K562 (cell line): Measurements from ENCODE around the gene SELENOT. TPM values are rescaled to one million over a fixed set of nuclear protein-coding genes. Genes with fewer than 3 reads are reported as not detected.

Experiments
- CBFA2T3 ChIP-seq: fragments of 450-650 bp; IDR thresholded peaks from 2 replicates; pipeline ENCODE4 v1.6.1; 2017
- ETV1 ChIP-seq: fragments of 450-650 bp; conservative IDR thresholded peaks from 2 replicates; pipeline ENCODE4 v1.6.1; 2016; ENCODE audit warnings: missing genetic modification characterization, control low read depth, low read depth, missing compliant biosample characterization
- EWSR1 ChIP-seq: fragments of 450-650 bp; IDR thresholded peaks from 2 replicates; pipeline ENCODE4 v1.6.1; 2018; ENCODE audit warnings: borderline replicate concordance, mild to moderate bottlenecking, low read depth, moderate library complexity; ENCODE audit not compliant: partially characterized antibody
- GTF2E2 ChIP-seq: fragments of 200-800 bp; sonication (Bioruptor generic); IDR thresholded peaks from 2 replicates; pipeline ENCODE4 v1.6.1; 2016; ENCODE audit warnings: missing genetic modification characterization, missing compliant biosample characterization
- HDAC2 ChIP-seq: fragments of 450-650 bp; IDR thresholded peaks from 2 replicates; pipeline ENCODE4 v1.6.1; 2016; ENCODE audit warnings: mild to moderate bottlenecking
- HNRNPH1 ChIP-seq: fragments of 200-400 bp; formaldehyde crosslinking; optimal IDR thresholded peaks from 2 replicates; pipeline ENCODE3; 2017; ENCODE audit warnings: low read depth, mild to moderate bottlenecking, low read length, moderate library complexity
- SNIP1 ChIP-seq: fragments of 450-650 bp; IDR thresholded peaks from 2 replicates; pipeline ENCODE4 v1.7.1; 2017; ENCODE audit warnings: low read depth, mild to moderate bottlenecking
- SRF ChIP-seq, 2 experiments: fragments of 250-450, 450-650 bp in 1 of 2; sonication (Bioruptor Pico) in 1 of 2; sonication (generic) in 1 of 2; formaldehyde crosslinking; IDR thresholded peaks; 2 replicates each; pipeline versions ENCODE4 v1.5.0 to v1.5.1; 2020 to 2022; ENCODE audit warnings: mild to moderate bottlenecking in 1 of 2, missing genetic modification reagents in 1 of 2
- ZNF507 ChIP-seq: conservative IDR thresholded peaks from 2 replicates; pipeline ENCODE4 v1.6.1; 2017; ENCODE audit warnings: missing genetic modification characterization, missing compliant biosample characterization
- polyA plus RNA-seq, 8 experiments: library from polyadenylated mRNA; depleted of rRNA in 4 of 8; stranded (reverse) in 5 of 8; unstranded in 3 of 8; fragments of >200 nt; fragmentation: Nextera tagmentation in 2 of 8; fragmentation: Illumina TruSeq in 1 of 8; extraction: Ambion mirVana in 2 of 8; extraction: Trizol in 1 of 8; gene quantifications; 2 replicates each; pipeline versions ENCODE4 v1.2.1 to v1.2.3, GENCODE V29; 2011 to 2014; ENCODE audit warnings: inconsistent platforms in 1 of 8, missing spikeins in 1 of 8
- total RNA-seq, 7 experiments: library from RNA; depleted of rRNA in 6 of 7; stranded (reverse); fragments of >200 nt in 6 of 7; fragmentation: Illumina TruSeq in 2 of 7; extraction: Trizol in 2 of 7; gene quantifications; 2 replicates each; pipeline versions ENCODE4 v1.2.1 to v1.2.3, GENCODE V29; 2011 to 2021; ENCODE audit warnings: low replicate concordance in 1 of 7
- TF ChIP-seq, protein P1 (sequence below): fragments of 250-450 bp; sonication (Bioruptor Pico); IDR thresholded peaks from 2 replicates; pipeline ENCODE4 v1.4.0; 2020; ENCODE audit warnings: mild to moderate bottlenecking, moderate library complexity
- TF ChIP-seq, protein P2 (sequence below): fragments of 200-800 bp; sonication (Bioruptor generic); IDR thresholded peaks from 2 replicates; pipeline ENCODE4 v1.6.1; 2016; ENCODE audit warnings: missing genetic modification characterization, missing compliant biosample characterization
- TF ChIP-seq, protein P3 (sequence below): fragments of 250-450 bp; sonication (Bioruptor Pico); IDR thresholded peaks from 2 replicates; pipeline ENCODE4 v1.4.0; 2020

Gene SELENOT
- total and polyA plus RNA-seq, 9 of the 15 experiments (the other 6 are each of a cell fraction or from before 2014, with no cell fraction given) = 33.0 to 411 (median 91.9) TPM

DNA sequence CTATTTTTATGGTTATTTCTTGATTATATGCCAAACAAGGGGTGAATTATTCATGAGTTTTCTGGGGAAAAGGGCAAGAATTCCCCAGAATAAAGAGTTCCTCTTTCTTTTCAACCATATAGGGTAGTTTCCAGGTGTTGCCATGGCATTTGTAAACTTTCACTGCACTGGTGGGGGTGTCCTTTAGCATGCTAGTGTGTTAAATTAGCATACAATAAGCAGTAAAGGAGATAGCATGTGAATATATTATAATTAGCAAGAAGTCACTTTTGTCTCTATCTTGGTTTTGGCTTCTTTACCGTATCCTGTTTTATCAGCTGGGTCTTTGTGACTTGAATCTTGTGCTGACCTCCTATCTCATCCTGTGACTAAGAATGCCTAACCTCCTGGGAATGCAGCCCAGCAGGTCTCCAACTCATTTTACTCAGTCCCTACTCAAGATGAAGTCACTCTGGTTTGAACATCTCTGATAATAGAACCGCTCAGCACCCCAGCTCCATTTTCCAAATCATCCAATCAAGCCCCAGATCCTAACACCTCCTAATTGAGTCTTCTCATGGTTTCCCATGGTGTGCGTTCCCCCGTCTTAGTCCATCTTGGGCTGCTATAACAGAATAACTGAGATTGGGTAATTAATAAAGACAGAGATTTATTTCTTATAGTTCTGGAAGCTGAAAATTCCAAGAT lies 3.4 kb upstream of the SELENOT start (continued):
- TF ChIP-seq, protein P1, sequence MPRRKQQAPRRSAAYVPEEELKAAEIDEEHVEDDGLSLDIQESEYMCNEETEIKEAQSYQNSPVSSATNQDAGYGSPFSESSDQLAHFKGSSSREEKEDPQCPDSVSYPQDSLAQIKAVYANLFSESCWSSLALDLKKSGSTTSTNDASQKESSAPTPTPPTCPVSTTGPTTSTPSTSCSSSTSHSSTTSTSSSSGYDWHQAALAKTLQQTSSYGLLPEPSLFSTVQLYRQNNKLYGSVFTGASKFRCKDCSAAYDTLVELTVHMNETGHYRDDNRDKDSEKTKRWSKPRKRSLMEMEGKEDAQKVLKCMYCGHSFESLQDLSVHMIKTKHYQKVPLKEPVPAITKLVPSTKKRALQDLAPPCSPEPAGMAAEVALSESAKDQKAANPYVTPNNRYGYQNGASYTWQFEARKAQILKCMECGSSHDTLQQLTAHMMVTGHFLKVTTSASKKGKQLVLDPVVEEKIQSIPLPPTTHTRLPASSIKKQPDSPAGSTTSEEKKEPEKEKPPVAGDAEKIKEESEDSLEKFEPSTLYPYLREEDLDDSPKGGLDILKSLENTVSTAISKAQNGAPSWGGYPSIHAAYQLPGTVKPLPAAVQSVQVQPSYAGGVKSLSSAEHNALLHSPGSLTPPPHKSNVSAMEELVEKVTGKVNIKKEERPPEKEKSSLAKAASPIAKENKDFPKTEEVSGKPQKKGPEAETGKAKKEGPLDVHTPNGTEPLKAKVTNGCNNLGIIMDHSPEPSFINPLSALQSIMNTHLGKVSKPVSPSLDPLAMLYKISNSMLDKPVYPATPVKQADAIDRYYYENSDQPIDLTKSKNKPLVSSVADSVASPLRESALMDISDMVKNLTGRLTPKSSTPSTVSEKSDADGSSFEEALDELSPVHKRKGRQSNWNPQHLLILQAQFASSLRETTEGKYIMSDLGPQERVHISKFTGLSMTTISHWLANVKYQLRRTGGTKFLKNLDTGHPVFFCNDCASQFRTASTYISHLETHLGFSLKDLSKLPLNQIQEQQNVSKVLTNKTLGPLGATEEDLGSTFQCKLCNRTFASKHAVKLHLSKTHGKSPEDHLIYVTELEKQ = 0 out of 2 replicates have a peak, but pooled peaks have one; percentile 64
- TF ChIP-seq EWSR1 = no peak
- 0 out of 2 replicates have a peak, but pooled peaks have one; percentile 8 for TF ChIP-seq GTF2E2 (tag)
- no peak for TF ChIP-seq HNRNPH1
- no peak for TF ChIP-seq ZNF507 (tag)
- TF ChIP-seq HDAC2 = 0 out of 2 replicates have a peak, but pooled peaks have one; percentile 45
- TF ChIP-seq SRF (CRISPR knock-in tag; IDR thresholded peaks at IDR 0.05) = peak in 1 of 2 experiments; percentile 70; a peak in 1 of 4 replicates
- no peak for TF ChIP-seq ETV1 (tag)
- no peak for TF ChIP-seq SNIP1
- TF ChIP-seq, protein P2, sequence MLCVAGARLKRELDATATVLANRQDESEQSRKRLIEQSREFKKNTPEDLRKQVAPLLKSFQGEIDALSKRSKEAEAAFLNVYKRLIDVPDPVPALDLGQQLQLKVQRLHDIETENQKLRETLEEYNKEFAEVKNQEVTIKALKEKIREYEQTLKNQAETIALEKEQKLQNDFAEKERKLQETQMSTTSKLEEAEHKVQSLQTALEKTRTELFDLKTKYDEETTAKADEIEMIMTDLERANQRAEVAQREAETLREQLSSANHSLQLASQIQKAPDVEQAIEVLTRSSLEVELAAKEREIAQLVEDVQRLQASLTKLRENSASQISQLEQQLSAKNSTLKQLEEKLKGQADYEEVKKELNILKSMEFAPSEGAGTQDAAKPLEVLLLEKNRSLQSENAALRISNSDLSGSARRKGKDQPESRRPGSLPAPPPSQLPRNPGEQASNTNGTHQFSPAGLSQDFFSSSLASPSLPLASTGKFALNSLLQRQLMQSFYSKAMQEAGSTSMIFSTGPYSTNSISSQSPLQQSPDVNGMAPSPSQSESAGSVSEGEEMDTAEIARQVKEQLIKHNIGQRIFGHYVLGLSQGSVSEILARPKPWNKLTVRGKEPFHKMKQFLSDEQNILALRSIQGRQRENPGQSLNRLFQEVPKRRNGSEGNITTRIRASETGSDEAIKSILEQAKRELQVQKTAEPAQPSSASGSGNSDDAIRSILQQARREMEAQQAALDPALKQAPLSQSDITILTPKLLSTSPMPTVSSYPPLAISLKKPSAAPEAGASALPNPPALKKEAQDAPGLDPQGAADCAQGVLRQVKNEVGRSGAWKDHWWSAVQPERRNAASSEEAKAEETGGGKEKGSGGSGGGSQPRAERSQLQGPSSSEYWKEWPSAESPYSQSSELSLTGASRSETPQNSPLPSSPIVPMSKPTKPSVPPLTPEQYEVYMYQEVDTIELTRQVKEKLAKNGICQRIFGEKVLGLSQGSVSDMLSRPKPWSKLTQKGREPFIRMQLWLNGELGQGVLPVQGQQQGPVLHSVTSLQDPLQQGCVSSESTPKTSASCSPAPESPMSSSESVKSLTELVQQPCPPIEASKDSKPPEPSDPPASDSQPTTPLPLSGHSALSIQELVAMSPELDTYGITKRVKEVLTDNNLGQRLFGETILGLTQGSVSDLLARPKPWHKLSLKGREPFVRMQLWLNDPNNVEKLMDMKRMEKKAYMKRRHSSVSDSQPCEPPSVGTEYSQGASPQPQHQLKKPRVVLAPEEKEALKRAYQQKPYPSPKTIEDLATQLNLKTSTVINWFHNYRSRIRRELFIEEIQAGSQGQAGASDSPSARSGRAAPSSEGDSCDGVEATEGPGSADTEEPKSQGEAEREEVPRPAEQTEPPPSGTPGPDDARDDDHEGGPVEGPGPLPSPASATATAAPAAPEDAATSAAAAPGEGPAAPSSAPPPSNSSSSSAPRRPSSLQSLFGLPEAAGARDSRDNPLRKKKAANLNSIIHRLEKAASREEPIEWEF = 0 out of 2 replicates have a peak, but pooled peaks have one; percentile 17
- peak; percentile 64; the same call in 1 of the 2 replicates for TF ChIP-seq CBFA2T3
- TF ChIP-seq, protein P3, sequence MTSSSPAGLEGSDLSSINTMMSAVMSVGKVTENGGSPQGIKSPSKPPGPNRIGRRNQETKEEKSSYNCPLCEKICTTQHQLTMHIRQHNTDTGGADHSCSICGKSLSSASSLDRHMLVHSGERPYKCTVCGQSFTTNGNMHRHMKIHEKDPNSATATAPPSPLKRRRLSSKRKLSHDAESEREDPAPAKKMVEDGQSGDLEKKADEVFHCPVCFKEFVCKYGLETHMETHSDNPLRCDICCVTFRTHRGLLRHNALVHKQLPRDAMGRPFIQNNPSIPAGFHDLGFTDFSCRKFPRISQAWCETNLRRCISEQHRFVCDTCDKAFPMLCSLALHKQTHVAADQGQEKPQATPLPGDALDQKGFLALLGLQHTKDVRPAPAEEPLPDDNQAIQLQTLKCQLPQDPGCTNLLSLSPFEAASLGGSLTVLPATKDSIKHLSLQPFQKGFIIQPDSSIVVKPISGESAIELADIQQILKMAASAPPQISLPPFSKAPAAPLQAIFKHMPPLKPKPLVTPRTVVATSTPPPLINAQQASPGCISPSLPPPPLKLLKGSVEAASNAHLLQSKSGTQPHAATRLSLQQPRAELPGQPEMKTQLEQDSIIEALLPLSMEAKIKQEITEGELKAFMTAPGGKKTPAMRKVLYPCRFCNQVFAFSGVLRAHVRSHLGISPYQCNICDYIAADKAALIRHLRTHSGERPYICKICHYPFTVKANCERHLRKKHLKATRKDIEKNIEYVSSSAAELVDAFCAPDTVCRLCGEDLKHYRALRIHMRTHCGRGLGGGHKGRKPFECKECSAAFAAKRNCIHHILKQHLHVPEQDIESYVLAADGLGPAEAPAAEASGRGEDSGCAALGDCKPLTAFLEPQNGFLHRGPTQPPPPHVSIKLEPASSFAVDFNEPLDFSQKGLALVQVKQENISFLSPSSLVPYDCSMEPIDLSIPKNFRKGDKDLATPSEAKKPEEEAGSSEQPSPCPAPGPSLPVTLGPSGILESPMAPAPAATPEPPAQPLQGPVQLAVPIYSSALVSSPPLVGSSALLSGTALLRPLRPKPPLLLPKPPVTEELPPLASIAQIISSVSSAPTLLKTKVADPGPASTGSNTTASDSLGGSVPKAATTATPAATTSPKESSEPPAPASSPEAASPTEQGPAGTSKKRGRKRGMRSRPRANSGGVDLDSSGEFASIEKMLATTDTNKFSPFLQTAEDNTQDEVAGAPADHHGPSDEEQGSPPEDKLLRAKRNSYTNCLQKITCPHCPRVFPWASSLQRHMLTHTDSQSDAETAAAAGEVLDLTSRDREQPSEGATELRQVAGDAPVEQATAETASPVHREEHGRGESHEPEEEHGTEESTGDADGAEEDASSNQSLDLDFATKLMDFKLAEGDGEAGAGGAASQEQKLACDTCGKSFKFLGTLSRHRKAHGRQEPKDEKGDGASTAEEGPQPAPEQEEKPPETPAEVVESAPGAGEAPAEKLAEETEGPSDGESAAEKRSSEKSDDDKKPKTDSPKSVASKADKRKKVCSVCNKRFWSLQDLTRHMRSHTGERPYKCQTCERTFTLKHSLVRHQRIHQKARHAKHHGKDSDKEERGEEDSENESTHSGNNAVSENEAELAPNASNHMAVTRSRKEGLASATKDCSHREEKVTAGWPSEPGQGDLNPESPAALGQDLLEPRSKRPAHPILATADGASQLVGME (CRISPR knock-in tag) = peak; percentile 46; the same call in 1 of the 2 replicates
